Activated gamma-delta T cell treated with Interleukin-2 at 50 U/mL for 16 hours (primary cell): ENCODE measurements around the gene RITA1.

Experiments used
- DNase-seq: peaks from one replicate; pipeline ENCODE4 v3.0.0-alpha.2; 2020

RITA1 gene

GRCh38 chr12:113154351-113154973, 31.1 kb upstream of the RITA1 start:
- no peak for DNase-seq

- DNase-seq: no peak
These were observed 30.5 kb upstream of the RITA1 start for GRCh38 chr12:113155060-113155459.

- no peak for DNase-seq
These were observed 29.9 kb upstream of the RITA1 start for GRCh38 chr12:113155646-113156045.

- DNase-seq: no peak
These were observed 28.2 kb upstream of the RITA1 start for GRCh38 chr12:113157218-113157859.

- no peak for DNase-seq
These were observed 26.9 kb upstream of the RITA1 start for GRCh38 chr12:113158439-113159203.

- no peak for DNase-seq
These were observed 25.6 kb upstream of the RITA1 start for GRCh38 chr12:113159937-113160336.

- DNase-seq: no peak
These were observed 24.0 kb upstream of the RITA1 start for GRCh38 chr12:113161415-113162016.

GRCh38 chr12:113162102-113163029, 23.2 kb upstream of the RITA1 start:
- no peak for DNase-seq

GRCh38 chr12:113163030-113163360, 22.5 kb upstream of the RITA1 start:
- no peak for DNase-seq

- no peak for DNase-seq
These were observed 21.5 kb upstream of the RITA1 start for GRCh38 chr12:113164014-113164413.

GRCh38 chr12:113165521-113166450, 19.7 kb upstream of the RITA1 start:
- no peak for DNase-seq

- no peak for DNase-seq
These were observed 17.7 kb upstream of the RITA1 start for GRCh38 chr12:113167868-113168267.

- DNase-seq: no peak
These were observed 15.8 kb upstream of the RITA1 start for GRCh38 chr12:113169697-113170096.

GRCh38 chr12:113170457-113170856, 15.1 kb upstream of the RITA1 start:
- DNase-seq: no peak

- no peak for DNase-seq
These were observed 14.6 kb upstream of the RITA1 start for GRCh38 chr12:113170926-113171325.

- DNase-seq: no peak
These were observed 14.0 kb upstream of the RITA1 start for GRCh38 chr12:113171543-113171942.

- DNase-seq: no peak
These were observed 13.3 kb upstream of the RITA1 start for GRCh38 chr12:113172185-113172584.

GRCh38 chr12:113173081-113173698, 12.3 kb upstream of the RITA1 start:
- no peak for DNase-seq

- peak; percentile 78 for DNase-seq
These were observed 10.8 kb upstream of the RITA1 start for GRCh38 chr12:113174461-113175384.

- no peak for DNase-seq
These were observed 6.5 kb upstream of the RITA1 start for GRCh38 chr12:113179023-113179422.
